ENCODE results near the gene TSPAN10. TPM values are rescaled to one million over a fixed set of nuclear protein-coding genes. Genes with fewer than 3 reads are reported as not detected.

The TSPAN10 gene
- total RNA-seq, 1 donor from 2014 or later = not detected

- Histone ChIP-seq H3K9me3 (no peaks in the 10 kb centered on the region), H3K4me3 (no peak overlapping the region), H3K27ac (no peak overlapping the region), H3K4me1 (no peaks in the 10 kb centered on the region), H3K27me3 (no peaks in the 10 kb centered on the region), H3K36me3 (no peaks in the 10 kb centered on the region)
- intact Hi-C loops (cut with DNase I) = no loop called here
- DNase-seq (ENCODE audit: extremely low spot score in 2 of 2) = no peak
- TF ChIP-seq CTCF (IDR thresholded peaks at IDR 0.05) = no peak
- TF ChIP-seq POLR2A (IDR thresholded peaks at IDR 0.05) = no peak
- TF ChIP-seq POLR2AphosphoS5 (IDR thresholded peaks at IDR 0.05; ENCODE audit: insufficient read depth in 1 of 2, low read depth in 1 of 2) = no peak
These were observed 16.1 kb downstream of the TSPAN10 start for GRCh38 chr17:81652906-81653771.

- no peaks in the 10 kb centered on the region for H3K27me3 ChIP-seq
- no peaks in the 10 kb centered on the region for H3K4me1 ChIP-seq
- H3K4me3 ChIP-seq = no peak overlapping the region
- H3K9me3 ChIP-seq = no peaks in the 10 kb centered on the region
- TF ChIP-seq POLR2AphosphoS5 (IDR thresholded peaks at IDR 0.05; ENCODE audit: insufficient read depth in 1 of 2, low read depth in 1 of 2) (no peak), CTCF (IDR thresholded peaks at IDR 0.05) (no peak), POLR2A (IDR thresholded peaks at IDR 0.05) (no peak)
- DNase-seq (ENCODE audit: extremely low spot score in 2 of 2) = no peak
- no peak overlapping the region for H3K27ac ChIP-seq
- H3K36me3 ChIP-seq = no peaks in the 10 kb centered on the region
- intact Hi-C loops (cut with DNase I) = no loop called here
These were observed 18.6 kb downstream of the TSPAN10 start for GRCh38 chr17:81655378-81656117.

- Histone ChIP-seq H3K4me3 (no peak within 1 kb of the TSS), H3K36me3 (no peaks in the 10 kb centered on the region), H3K27me3 (no peaks in the 10 kb centered on the region), H3K27ac (no peak within 1 kb of the TSS), H3K9me3 (no peaks in the 10 kb centered on the region), H3K4me1 (no peaks in the 10 kb centered on the region)
- TF ChIP-seq POLR2AphosphoS5 (IDR thresholded peaks at IDR 0.05; ENCODE audit: insufficient read depth in 1 of 2, low read depth in 1 of 2) (no peak), CTCF (IDR thresholded peaks at IDR 0.05) (no peak), POLR2A (IDR thresholded peaks at IDR 0.05) (no peak)
- intact Hi-C loops (cut with DNase I) = no loop called here
- no peak for DNase-seq (ENCODE audit: extremely low spot score in 2 of 2)
These were observed 19.2 kb downstream of the TSPAN10 start, which contains the start of gene PDE6G for GRCh38 chr17:81656118-81656743. Gene PDE6G, minus strand, starts transcription at chr17:81656542. Its CDS starts 3,237 bp downstream, at chr17:81653305.

- H3K4me3 ChIP-seq = no peak overlapping the region
- H3K27ac ChIP-seq = no peak overlapping the region
- no peaks in the 10 kb centered on the region for H3K4me1 ChIP-seq
These were observed 19.8 kb downstream of the TSPAN10 start for GRCh38 chr17:81656835-81657234.

More at GRCh38 chr17:81656835-81657234, 19.8 kb downstream of the TSPAN10 start:
- no peak for TF ChIP-seq CTCF (IDR thresholded peaks at IDR 0.05)
- TF ChIP-seq POLR2AphosphoS5 (IDR thresholded peaks at IDR 0.05; ENCODE audit: insufficient read depth in 1 of 2, low read depth in 1 of 2) = no peak
- TF ChIP-seq POLR2A (IDR thresholded peaks at IDR 0.05) = no peak
- no peaks in the 10 kb centered on the region for H3K36me3 ChIP-seq
- intact Hi-C loops (cut with DNase I) = no loop called here
- H3K27me3 ChIP-seq = no peaks in the 10 kb centered on the region
- H3K9me3 ChIP-seq = no peaks in the 10 kb centered on the region
- no peak for DNase-seq (ENCODE audit: extremely low spot score in 2 of 2)
